ENCODE data around the gene AGK. TPM values are rescaled to one million over a fixed set of nuclear protein-coding genes. Genes with fewer than 3 reads are reported as not detected.

AGK gene
- total RNA-seq, 1 experiment from 2014 or later = 38.2 TPM

GRCh38 chr7:141584935-141585334, 33.7 kb downstream of the AGK start:
- no peaks in the 10 kb centered on the region for H3K9me3 ChIP-seq (ENCODE audit: low read length)
- CTCF ChIA-PET = no interaction called here
- no peak for DNase-seq
- BruUV-seq (replicated peaks) = no TSS peak
- H3F3A ChIP-seq (ENCODE audit: low read length, unreplicated experiment) = no peaks in the 10 kb centered on the region
- intact Hi-C loops (cut with micrococcal nuclease) = no loop called here
- H3K4me2 ChIP-seq (ENCODE audit: low read length) = no peak overlapping the region
- H3K27ac ChIP-seq (ENCODE audit: low read length) = no peak overlapping the region
- POLR2A ChIA-PET (ENCODE audit: unreplicated experiment) = no interaction called here
- H2AFZ ChIP-seq (ENCODE audit: low read length) = no peak overlapping the region
- no peak overlapping the region for H3K9ac ChIP-seq (ENCODE audit: low read length)
- H3K79me2 ChIP-seq (ENCODE audit: low read length) = no peaks in the 10 kb centered on the region
- no peak for ATAC-seq
- peaks cover 17% of the 10 kb centered on the region for H3K4me1 ChIP-seq (ENCODE audit: insufficient read depth, low read length)
- no peak overlapping the region for H3K4me3 ChIP-seq (ENCODE audit: low read length)
- TF ChIP-seq CTCF (conservative IDR thresholded peaks at IDR 0.05; ENCODE audit: low read depth, low read length) = no peak
- TF ChIP-seq EZH2phosphoT487 (IDR thresholded peaks at IDR 0.05; ENCODE audit: borderline replicate concordance, low read length) = no peak
- no peak for TF ChIP-seq EZH2 (IDR thresholded peaks at IDR 0.05; ENCODE audit: low read length, unreplicated experiment)
- no peaks in the 10 kb centered on the region for H3K36me3 ChIP-seq (ENCODE audit: low read depth, low read length)
- no peaks in the 10 kb centered on the region for H4K20me1 ChIP-seq (ENCODE audit: low read length)
- no peaks in the 10 kb centered on the region for H3K27me3 ChIP-seq (ENCODE audit: low read length)
- no peaks in the 10 kb centered on the region for H3K9me2 ChIP-seq (replicated peaks; ENCODE audit: low read length)

DNA sequence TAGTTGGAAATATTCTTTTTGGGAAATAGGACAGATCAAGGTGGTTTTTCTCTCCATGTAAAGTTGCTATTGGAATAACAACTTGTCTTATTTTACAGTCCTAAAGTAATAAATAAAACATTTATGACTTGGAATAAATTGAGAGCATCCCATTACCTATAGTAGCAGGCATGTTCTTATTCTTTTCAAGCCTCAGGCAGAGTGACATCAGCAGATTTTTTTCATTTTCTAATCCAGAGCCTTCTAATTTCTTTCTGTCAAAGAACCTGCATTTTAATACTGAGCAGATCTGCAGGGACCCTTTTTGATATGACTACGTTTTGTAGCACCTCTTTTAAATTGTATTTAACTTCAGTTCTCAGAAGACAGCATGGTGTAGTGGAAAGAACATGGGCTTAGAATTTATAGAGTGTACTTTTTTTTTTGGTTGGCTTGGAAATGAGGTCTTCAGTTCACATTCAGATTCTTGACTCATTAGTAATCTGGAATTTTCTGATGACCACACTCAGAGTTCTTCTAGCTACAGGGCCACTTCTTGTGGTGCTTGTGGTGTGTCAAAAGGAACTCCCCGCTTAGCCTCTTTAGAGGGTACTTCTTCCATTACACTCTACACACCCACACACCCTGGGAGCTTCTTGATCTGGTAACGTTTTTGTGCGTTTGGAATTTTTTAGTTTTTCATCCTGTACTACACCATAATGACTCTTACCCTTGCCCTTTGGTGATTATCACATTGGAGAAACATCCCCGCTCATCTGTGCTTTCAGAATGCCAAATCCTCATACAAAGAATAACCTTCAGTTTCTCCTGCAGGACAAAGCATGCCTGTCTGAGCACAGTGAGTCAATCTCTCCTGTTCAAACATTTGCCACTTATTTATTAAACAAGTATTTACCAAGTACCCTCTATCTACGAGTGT, 34.6 kb downstream of the AGK start:
- ChIA-PET POLR2A (ENCODE audit: unreplicated experiment) (no interaction called here), CTCF (no interaction called here)
- no peaks in the 10 kb centered on the region for H3K36me3 ChIP-seq (ENCODE audit: low read depth, low read length)
- no peaks in the 10 kb centered on the region for H3K9me3 ChIP-seq (ENCODE audit: low read length)
- H3K4me3 ChIP-seq (ENCODE audit: low read length) = no peak overlapping the region
- BruUV-seq (replicated peaks) = no TSS peak
- DNase-seq (peak; percentile 59), ATAC-seq (peak; percentile 78)
- H3K9me2 ChIP-seq (replicated peaks; ENCODE audit: low read length) = no peaks in the 10 kb centered on the region
- no peak overlapping the region for H3K9ac ChIP-seq (ENCODE audit: low read length)
- intact Hi-C loops (cut with micrococcal nuclease) = no loop called here
- no peaks in the 10 kb centered on the region for H3K27me3 ChIP-seq (ENCODE audit: low read length)
- no peaks in the 10 kb centered on the region for H3F3A ChIP-seq (ENCODE audit: low read length, unreplicated experiment)
- H3K79me2 ChIP-seq (ENCODE audit: low read length) = no peaks in the 10 kb centered on the region
- peaks cover 17% of the 10 kb centered on the region for H3K4me1 ChIP-seq (ENCODE audit: insufficient read depth, low read length)
- H4K20me1 ChIP-seq (ENCODE audit: low read length) = no peaks in the 10 kb centered on the region
- H3K4me2 ChIP-seq (ENCODE audit: low read length) = peak overlapping the region; percentile 50; the same call in 1 of the 2 replicates
- TF ChIP-seq EZH2phosphoT487 (IDR thresholded peaks at IDR 0.05; ENCODE audit: borderline replicate concordance, low read length) (no peak), EZH2 (IDR thresholded peaks at IDR 0.05; ENCODE audit: low read length, unreplicated experiment) (no peak), CTCF (conservative IDR thresholded peaks at IDR 0.05; ENCODE audit: low read depth, low read length) (no peak)
- no peak overlapping the region for H2AFZ ChIP-seq (ENCODE audit: low read length)
- 0 out of 2 replicates have a peak overlapping the region, but pooled peaks have one; percentile 12 for H3K27ac ChIP-seq (ENCODE audit: low read length)

GRCh38 chr7:141586878-141587277, 35.7 kb downstream of the AGK start:
- no peak overlapping the region for H3K27ac ChIP-seq (ENCODE audit: low read length)

More at GRCh38 chr7:141586878-141587277, 35.7 kb downstream of the AGK start:
- intact Hi-C loops (cut with micrococcal nuclease) = no loop called here
- no peaks in the 10 kb centered on the region for H3K9me3 ChIP-seq (ENCODE audit: low read length)
- no peak overlapping the region for H3K9ac ChIP-seq (ENCODE audit: low read length)
- H3K4me3 ChIP-seq (ENCODE audit: low read length) = no peak overlapping the region
- H3K4me2 ChIP-seq (ENCODE audit: low read length) = no peak overlapping the region
- no peaks in the 10 kb centered on the region for H3K27me3 ChIP-seq (ENCODE audit: low read length)
- H3K9me2 ChIP-seq (replicated peaks; ENCODE audit: low read length) = no peaks in the 10 kb centered on the region
- ChIA-PET POLR2A (ENCODE audit: unreplicated experiment) (no interaction called here), CTCF (no interaction called here)
- peaks cover 17% of the 10 kb centered on the region for H3K4me1 ChIP-seq (ENCODE audit: insufficient read depth, low read length)
- no peak for ATAC-seq
- DNase-seq = no peak
- no peaks in the 10 kb centered on the region for H3K36me3 ChIP-seq (ENCODE audit: low read depth, low read length)
- TF ChIP-seq EZH2phosphoT487 (IDR thresholded peaks at IDR 0.05; ENCODE audit: borderline replicate concordance, low read length) = no peak
- TF ChIP-seq EZH2 (IDR thresholded peaks at IDR 0.05; ENCODE audit: low read length, unreplicated experiment) = no peak
- TF ChIP-seq CTCF (conservative IDR thresholded peaks at IDR 0.05; ENCODE audit: low read depth, low read length) = no peak
- no peaks in the 10 kb centered on the region for H3F3A ChIP-seq (ENCODE audit: low read length, unreplicated experiment)
- H4K20me1 ChIP-seq (ENCODE audit: low read length) = no peaks in the 10 kb centered on the region
- no TSS peak for BruUV-seq (replicated peaks)
- no peaks in the 10 kb centered on the region for H3K79me2 ChIP-seq (ENCODE audit: low read length)
- H2AFZ ChIP-seq (ENCODE audit: low read length) = no peak overlapping the region
